ENCODE results near the gene LENG8. TPM values are rescaled to one million over a fixed set of nuclear protein-coding genes. Genes with fewer than 3 reads are reported as not detected.

LENG8 gene
- total RNA-seq, 1 experiment from 2014 or later = 148 TPM

DNA sequence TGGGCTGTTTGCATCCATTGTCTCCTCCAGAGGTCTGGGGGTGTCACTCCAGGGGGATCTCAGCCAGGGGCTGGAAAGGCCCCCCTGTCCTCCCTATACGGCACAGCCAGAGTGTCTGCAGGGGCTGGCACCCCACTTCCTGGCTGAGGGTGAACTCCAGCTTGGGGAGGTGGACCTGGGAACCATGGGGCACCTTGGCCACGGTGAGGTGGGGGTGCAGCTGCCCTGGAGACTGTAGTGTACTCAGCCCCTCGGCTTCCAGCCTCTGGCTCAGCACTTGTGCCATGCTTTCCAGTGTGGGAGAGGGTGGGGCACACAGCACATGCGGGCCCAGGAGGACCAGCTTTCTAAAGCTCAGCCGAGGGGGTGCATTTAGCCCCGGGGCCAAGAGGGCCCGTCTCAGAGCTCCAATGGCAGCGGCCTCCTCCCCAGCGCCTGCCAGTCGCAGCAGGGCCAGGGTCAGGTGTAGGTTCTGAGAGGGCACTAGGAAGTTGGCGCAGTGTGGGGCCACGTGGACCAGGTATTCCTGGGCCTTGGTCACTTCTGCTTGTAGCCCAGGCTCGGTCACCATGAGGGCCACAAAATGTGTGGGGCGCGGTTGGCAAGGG lies 13.2 kb downstream of the LENG8 start:
- TF ChIP-seq, protein P1, sequence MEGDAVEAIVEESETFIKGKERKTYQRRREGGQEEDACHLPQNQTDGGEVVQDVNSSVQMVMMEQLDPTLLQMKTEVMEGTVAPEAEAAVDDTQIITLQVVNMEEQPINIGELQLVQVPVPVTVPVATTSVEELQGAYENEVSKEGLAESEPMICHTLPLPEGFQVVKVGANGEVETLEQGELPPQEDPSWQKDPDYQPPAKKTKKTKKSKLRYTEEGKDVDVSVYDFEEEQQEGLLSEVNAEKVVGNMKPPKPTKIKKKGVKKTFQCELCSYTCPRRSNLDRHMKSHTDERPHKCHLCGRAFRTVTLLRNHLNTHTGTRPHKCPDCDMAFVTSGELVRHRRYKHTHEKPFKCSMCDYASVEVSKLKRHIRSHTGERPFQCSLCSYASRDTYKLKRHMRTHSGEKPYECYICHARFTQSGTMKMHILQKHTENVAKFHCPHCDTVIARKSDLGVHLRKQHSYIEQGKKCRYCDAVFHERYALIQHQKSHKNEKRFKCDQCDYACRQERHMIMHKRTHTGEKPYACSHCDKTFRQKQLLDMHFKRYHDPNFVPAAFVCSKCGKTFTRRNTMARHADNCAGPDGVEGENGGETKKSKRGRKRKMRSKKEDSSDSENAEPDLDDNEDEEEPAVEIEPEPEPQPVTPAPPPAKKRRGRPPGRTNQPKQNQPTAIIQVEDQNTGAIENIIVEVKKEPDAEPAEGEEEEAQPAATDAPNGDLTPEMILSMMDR (conservative IDR thresholded peaks at IDR 0.05) = no peak
- H2BK120ac ChIP-seq (ENCODE audit: low read depth, low read length, poor library complexity, severe bottlenecking) = no peak overlapping the region
- no peak overlapping the region for H2BK20ac ChIP-seq (ENCODE audit: low read depth, low read length, poor library complexity, severe bottlenecking)
- H2BK15ac ChIP-seq (ENCODE audit: low read depth, low read length) = no peak overlapping the region
- H3K4ac ChIP-seq (ENCODE audit: low read depth, low read length) = no peak overlapping the region
- no peak overlapping the region for H3K23ac ChIP-seq (ENCODE audit: insufficient read length, low read depth, low read length)
- H2BK5ac ChIP-seq (ENCODE audit: insufficient read length, low read length) = no peak overlapping the region
- H3K4me1 Mint-ChIP-seq = peaks cover 7% of the 10 kb centered on the region in 2 experiments; a peak in 3 of 4 replicates
- no peak overlapping the region for H2AFZ ChIP-seq (ENCODE audit: low read length)
- peak overlapping the region in 1 of 3 experiments; percentile 45; a peak in 2 of 7 replicates for H3K27ac Mint-ChIP-seq
- no peak overlapping the region for H3K56ac ChIP-seq (ENCODE audit: insufficient read length, low read depth, low read length)
- peaks cover 2 to 3% of the 10 kb centered on the region in 2 experiments; a peak in 1 of 5 replicates for H3K9me3 Mint-ChIP-seq
- H3K27ac ChIP-seq (ENCODE audit: insufficient read length, low read depth, low read length) = no peak overlapping the region
- no peaks in the 10 kb centered on the region for H3K79me2 ChIP-seq (ENCODE audit: insufficient read depth, low read length)
- H4K5ac ChIP-seq (ENCODE audit: insufficient read length, low read depth, low read length) = no peak overlapping the region
- H3K36me3 Mint-ChIP-seq (ENCODE audit: insufficient read depth in 1 of 3, low read depth in 3 of 3) = peaks cover 21 to 44% (median 44%) of the 10 kb centered on the region in 3 experiments; a peak in 6 of 7 replicates
- H3K27me3 Mint-ChIP-seq (ENCODE audit: low read depth) = peaks cover 14% of the 10 kb centered on the region
- H3K27me3 ChIP-seq (ENCODE audit: insufficient read depth, low read length) = no peaks in the 10 kb centered on the region; the same call in 1 of the 2 replicates
- no peak overlapping the region for H4K8ac ChIP-seq (replicated peaks; ENCODE audit: insufficient read length, low read depth, low read length)
- no peaks in the 10 kb centered on the region for H3K9me3 ChIP-seq (ENCODE audit: control insufficient read depth, low read depth, low read length)
- H3K9ac ChIP-seq (ENCODE audit: extremely low read depth, insufficient read length, low read length) = no peak overlapping the region
- no peak overlapping the region for H3T11ph ChIP-seq (ENCODE audit: low read length)
- no peaks in the 10 kb centered on the region for H3K4me1 ChIP-seq (ENCODE audit: insufficient read depth, low read length)
- no peak overlapping the region for H2BK12ac ChIP-seq (ENCODE audit: insufficient read length, low read depth, low read length)
- H3K4me3 Mint-ChIP-seq = peak overlapping the region; percentile 58 to 73
- H3K14ac ChIP-seq (ENCODE audit: insufficient read depth, low read length) = no peak overlapping the region
- peak; percentile 40 for DNase-seq
- H3K23me2 ChIP-seq (ENCODE audit: insufficient read length, low read depth, low read length, poor library complexity, severe bottlenecking) = peaks cover 11% of the 10 kb centered on the region
- no peak overlapping the region for H3K18ac ChIP-seq (ENCODE audit: insufficient read length, low read depth, low read length)
- H2AK5ac ChIP-seq (ENCODE audit: insufficient read length, low read length) = no peak overlapping the region
- WGBS (ENCODE audit: extremely low coverage, insufficient read length, low lambda C conversion rate) = no CpG with 5 or more reads among the region's 15 CpGs
- no peak overlapping the region for H4K91ac ChIP-seq (ENCODE audit: insufficient read length, low read depth, low read length)
- no peaks in the 10 kb centered on the region for H4K20me1 ChIP-seq (ENCODE audit: control insufficient read depth, insufficient read depth, insufficient read length)
- H3K79me1 ChIP-seq (ENCODE audit: insufficient read depth, low read depth, low read length, poor library complexity, severe bottlenecking) = no peaks in the 10 kb centered on the region
- no peak overlapping the region for H3K4me2 ChIP-seq (ENCODE audit: insufficient read depth, insufficient read length, low read length)

Measured in H9 (cell line).